AG08396 (cell line): ENCODE measurements around the gene DNAH17.

Experiments
- DNase-seq: peaks from one replicate; pipeline ENCODE4 v3.0.0; 2012; ENCODE audit warnings: low spot score, mixed read lengths

DNAH17 gene

DNA sequence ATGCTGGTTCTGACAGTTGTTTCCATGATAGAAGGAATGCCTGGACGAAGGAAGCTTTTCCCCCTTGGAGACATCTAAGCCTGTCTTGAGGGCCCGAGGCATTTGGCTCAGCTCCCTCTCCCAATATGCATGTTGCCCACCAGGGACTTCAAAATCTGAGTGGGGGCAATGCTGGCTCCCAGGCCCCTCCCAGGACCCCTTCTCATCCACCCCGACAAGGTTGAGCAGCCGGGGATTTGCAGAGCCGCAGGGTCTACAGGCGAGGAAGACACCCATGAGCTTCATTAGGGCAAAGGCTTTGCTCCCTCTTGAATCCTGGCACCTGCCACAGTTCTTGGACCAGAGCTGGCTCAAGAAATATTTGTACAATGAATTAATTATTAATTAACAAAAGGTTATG is 25.1 kb upstream of the DNAH17 start:
- DNase-seq = no peak

DNA sequence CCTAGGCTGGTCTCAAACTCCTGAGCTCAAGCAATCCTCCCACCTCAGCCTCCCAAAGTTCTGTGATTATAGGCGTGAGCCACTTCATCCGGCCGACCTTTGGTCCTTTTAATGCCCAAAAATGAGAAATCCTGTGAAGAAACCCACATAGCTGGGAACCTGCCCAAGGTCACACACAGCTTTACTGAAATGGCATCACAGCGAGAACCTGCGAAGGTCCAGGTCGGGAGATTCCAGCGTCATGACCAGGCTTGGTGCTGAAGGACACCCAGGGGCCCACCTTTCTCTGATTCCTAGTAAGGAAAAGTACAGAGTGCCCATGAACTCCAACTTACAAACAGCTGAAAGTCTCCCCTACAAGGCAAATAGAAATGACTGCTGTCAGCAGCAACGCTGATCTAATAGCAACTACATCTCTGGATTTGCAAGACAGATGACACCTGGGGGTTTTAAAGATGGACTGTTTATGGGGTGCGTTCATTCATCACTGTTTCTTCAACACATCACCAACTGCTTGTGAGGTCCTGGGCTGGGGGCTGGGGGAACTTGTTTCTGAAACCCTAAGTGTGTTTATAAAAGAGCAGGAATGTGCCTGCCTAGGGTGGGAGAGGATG is 24.5 kb upstream of the DNAH17 start:
- DNase-seq = no peak

DNA sequence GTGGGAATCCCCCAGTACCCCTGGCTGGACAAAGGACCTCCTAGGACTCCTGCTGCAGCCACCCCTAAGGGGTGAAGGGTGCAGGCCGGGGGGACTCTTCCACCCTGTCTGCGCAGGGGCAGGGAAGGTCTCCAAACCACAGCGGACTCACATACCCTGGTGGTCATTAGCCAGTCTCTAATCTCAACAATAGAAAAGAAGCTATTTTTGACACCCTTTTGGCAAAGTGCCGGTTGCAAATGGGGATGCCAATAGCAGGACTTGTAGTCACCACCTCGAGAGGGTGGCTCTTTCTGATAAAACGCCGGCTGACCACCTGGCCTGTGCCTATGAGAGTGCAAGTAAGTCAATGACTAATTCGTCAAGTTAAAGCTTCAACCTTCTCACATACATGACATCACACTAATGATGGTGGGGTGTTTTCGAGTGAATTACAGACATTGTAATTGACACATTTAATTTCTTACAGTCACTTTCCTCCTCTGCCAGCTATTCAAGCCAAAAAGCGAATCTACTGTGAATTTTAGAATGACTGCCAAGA is 23.1 kb upstream of the DNAH17 start:
- no peak for DNase-seq

DNA sequence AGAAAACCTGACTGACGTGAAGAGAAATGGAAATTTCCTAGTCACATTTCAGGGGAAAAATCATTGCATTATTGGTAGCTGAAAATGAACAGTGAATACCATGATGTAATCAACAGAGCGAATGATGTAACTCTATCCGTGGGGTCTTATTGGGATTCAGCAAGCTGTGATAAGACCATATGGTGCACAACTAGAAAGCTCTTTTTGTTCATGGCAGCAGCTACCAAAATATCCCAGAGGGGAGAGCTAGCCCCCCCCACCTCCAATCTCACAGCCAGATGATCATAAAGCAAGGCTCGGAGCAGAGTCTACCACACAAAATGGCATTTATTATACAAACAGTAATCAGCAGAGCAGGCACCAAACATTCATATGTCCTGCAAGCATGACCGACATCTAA is 22.2 kb upstream of the DNAH17 start:
- no peak for DNase-seq

DNA sequence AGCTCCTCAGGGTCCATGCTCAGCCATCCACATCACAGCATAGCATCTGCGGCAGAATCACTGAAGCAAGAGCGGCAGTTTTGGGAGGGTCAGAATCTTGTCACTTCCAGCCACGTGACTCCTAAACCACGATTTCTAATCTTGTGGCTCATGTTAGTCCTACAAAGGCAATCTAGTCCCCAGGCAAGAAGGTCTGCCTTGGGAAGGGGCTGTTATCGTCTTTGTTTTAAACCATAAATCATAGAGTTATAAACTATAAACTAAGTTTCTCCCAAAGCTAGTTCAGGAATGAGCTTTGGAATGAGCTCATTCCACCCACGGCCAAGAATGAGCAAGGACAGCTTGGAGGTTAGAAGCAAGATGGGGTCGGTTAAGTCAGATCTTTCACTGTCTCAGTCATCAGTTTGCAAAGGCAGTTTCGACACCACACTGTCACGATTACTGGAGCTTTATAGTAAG is 20.8 kb upstream of the DNAH17 start:
- DNase-seq = peak; percentile 50

DNA sequence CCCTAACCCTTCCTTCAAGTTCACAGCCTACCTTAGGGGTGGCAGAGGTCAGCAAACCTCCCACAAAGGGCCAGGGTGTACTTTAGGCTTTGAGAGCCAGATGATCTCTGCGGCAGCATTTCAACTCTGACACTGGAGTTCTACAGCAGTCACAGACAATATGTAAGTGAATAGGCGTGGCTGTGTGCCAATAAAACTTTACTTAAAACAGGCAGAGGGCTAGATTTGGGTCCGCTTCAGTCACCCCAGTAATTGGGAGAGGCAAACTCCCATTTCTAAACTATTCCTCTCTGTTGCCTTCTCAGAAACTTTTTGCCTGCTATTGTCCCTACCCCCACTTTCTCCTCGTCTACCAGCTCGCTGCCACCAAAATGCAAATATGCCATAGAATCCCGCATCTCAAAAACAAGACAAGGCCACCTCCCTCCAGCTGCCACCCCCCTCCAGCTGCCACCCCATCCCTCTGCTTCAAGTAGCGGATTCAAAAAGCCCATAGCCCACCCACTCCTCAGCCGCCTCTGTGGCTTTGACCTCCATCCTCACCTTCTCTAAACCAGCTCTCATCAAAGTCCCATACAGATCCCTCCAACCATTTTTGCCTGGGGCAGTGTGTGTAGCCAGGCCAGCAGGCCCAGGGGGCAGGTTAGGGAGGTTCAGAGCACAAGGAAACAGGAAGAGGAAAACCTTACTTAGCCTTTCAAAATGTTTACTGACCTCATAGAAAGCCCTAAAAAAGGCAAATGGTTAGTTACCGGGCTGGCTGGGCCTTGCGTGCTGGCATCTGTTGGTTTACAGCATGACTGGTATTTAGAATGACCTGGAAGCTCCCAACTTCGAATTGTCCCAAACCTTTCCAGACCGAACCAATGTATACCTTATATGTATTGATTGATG is 19.9 kb upstream of the DNAH17 start:
- no peak for DNase-seq

DNA sequence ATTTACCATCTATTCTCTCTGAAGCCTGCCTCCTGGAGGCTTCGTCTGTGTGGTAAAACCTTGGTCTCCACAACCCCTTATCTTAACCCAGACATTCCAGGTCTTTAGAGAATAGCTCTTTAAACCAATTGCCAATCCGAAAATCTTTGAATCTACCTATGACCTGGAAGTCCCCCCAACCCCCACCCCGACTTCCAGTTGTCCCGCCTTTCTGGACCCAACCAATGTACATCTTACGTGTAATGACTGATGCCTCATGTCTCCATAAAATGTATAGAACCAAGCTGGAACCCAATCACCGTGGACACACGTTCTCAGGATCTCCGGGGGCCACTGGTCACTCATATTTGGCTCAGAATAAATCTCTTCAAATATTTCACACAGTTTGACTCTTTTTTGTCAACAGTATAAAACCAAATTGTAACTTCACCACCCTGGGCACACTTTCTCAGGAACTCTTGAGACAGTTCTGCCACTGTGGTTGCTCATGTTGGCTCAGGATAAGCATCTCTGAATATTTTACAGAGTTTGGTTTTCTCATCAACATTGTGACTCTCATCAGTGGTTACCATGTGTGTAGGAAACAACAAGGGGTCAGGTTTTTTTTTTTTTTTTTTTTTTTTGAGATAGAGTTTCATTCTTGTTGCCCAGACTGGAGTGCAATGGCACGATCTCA is 18.1 kb upstream of the DNAH17 start:
- no peak for DNase-seq

DNA sequence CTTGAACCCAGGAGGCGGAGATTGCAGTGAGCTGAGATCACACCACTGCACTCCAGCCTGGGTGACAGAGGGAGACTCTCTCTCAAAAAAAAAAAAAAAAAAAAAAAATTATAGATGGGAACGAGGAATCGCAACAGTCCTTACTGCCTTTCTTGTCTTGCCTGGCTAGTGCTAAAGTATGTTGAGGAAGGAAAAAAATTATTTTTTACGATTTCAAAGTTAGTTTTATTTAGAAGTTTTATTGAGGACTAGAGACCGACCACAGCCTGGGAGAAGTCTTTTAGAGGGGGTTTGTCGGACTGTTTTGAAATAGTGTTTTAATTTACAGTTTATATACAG is 15.8 kb upstream of the DNAH17 start:
- DNase-seq = no peak

DNA sequence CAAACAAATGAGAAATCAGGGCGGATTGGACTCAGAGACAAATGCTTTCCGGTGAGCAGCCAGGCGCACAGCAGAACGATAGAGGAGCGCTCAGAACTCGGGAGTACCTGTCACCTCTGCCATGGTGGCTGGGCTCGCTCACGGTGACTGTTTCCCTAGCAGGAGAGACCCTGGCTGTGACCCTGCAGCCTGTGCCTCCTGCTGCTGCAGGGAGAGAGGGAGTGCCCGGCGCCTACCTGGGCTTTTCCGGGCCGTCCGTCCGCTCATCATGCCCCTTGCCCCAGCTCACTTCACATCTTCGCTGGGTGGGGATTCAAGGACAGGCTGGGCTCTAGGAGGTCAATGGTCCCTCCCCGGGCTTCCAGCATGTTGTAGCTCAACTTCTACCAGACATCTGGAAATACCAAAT is 14.1 kb upstream of the DNAH17 start:
- no peak for DNase-seq

DNA sequence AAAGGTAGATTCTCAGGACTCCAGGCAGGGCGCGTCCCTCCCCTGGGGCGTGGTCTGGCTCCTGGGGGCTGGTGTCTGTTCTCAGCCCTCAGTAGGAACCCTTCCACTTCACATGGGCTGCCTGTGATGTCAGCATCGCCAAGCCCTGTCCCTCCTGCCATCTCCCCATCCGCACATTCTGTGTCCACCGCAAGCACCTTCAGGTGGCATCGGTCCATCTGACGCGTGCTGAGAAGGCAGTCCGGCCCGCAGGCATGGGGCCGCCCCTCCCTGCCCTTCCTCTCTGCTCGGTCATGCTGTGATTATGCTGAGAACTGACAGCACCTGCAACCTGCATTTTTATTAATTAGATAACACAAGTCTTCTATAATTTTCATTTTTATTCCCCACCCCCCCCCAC is 12.7 kb upstream of the DNAH17 start:
- DNase-seq = no peak

DNA sequence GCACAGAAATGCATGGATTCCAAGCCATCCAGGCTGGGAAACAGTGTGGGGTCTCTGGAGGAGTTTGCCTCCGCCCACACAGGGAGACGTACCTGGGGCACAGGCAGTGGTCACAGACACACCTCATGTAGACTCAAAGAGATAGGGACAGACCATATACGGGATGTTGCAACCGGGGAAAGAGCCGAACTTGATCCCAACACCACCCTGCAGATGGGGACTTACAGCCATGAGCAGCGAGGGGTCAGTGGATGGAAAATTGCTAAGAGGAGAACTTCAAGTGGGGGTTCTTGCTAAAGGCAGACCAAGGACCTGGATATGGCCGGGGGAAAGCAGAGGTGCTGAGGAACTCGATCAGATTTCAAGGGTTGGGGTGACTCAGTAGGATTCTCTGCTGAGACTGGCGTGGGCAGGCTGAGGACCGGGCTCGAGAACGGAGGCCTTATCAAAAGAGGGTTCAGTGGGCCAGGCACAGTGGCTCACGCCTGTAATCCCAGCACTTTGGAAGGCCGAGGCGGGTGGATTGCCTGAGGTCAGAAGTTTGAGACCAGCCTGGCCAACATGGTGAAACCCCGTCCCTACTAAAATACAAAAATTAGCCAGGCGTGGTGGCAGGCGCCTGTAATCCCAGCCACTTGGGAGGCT is 12.0 kb upstream of the DNAH17 start:
- DNase-seq = no peak

DNA sequence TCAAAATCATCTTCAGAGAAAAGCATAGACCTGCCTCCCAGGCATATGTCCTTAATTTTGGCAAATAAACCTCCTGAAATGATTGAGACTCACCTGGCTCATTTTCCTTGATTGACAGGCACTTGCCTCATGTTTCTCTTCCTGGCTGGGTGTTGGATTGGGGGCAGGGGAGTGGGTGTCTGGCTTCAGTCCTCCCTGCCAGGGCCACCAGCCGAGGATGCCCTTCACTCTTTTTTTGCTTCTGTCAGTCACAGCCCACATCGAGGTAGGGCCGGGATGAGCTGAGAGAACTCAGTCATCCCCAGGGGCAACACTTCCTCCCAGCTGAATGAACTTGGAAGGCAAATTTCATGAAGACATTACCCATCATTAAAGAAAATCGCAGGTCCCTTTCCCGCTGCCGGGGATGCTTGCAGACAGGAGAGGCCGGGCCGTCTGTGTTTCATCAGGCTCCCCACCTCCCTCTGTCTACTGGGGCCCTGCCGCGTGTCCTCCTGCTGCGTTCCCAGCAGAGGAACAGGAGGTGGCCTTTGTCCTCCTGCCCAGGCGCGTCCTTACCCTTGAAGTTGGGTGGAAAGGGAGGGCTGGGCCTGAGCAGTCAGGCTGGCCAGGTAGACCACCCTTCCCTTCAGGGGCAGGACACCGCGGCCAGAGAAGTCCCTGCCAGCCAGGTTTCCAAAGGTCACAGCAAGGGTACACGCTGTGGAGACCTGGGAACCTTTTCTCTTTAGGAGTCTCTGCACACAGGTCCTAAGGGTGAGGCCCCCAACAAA is 11.2 kb upstream of the DNAH17 start:
- DNase-seq = no peak

DNA sequence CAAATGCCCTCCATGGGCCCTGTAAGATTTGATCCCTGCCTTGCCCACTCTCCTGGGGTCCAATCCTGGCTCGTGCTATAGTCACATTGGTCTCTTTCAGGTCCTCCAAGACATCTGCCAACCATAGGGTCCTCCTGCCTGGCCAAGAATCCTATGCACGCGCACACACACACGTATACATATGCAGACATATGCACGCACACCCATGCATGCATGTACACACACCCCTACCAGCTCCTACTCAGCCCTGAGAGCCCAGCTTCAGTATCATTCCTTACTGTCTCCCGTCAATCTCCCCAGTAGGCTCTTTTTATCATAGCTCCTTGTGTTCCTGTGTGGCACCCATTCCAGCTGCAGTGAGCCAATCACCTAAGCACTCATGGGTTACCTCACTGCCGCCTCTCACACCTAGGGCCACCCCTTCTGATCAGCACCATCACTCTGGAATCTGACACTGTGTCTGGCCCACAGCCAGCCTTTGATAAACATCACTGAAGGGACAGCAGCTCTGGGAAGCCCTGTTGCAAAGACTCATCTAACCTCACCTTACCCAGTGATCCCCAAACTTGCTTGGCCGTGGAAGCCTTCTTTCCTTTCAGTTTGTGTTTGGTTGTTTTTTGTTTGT is 7.9 kb upstream of the DNAH17 start:
- no peak for DNase-seq

DNA sequence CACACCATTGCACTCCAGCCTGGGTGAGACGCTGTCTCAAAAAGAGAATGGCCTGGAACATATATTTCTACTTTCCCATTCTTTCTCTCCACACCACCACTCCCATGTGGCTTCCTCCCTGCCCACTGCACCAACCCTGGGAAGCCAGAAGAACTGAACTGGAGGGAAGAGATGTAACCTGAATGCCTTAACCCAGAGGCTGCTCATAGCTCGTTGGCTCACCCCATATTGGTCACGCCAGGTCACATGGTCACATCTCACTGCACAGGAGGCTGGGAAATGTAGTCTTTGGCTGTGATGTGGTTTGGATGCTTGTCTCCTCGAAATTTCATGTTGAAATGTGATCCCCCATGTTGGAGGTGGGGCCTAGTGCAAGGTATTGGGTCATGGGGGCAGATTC is 5.9 kb upstream of the DNAH17 start:
- DNase-seq = peak; percentile 44

DNA sequence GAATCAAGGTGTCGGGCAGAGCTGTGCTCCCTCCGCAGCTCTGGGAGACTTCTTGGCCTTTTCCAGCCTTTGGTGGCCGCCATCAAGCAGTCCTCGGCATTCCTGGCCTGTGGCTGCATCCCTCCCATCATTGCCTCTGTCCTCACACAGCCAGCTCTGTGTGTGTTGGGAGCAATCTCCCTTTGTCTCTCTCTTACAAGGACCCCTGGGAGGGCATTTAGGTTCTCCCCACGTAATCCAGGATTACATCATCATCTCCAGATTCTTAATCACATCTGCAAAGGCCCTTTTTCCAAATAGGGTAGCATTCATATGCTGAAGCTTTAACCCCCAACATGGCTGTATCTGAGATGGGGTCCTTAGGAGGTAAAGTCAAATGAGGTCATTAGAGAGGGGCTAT is 4.1 kb upstream of the DNAH17 start:
- no peak for DNase-seq

DNA sequence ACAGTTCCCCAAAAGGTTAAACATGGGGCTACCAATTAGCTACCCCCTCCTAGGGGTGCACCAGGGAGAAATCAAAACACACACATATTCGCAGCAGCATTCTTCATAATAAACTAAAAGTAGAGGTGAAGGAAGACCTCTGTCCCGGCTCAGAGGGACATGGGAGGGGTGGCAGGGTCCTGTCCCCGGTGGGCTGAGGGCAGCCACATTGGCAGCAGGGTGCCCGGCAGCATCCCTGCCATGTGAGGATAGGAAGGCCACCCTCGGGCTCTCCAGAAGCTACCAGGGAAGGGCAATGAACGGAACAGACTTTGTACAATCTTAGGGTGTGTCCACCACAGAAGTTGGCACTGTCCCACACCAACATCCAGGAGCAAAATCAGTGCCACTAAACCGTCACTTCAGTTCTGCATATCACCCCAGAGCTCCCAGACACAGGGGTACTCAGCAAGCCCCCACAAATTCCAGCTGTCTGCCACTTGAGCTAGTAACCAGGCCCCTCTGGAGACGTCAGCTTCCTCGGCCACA is 3.1 kb upstream of the DNAH17 start:
- DNase-seq = no peak

DNA sequence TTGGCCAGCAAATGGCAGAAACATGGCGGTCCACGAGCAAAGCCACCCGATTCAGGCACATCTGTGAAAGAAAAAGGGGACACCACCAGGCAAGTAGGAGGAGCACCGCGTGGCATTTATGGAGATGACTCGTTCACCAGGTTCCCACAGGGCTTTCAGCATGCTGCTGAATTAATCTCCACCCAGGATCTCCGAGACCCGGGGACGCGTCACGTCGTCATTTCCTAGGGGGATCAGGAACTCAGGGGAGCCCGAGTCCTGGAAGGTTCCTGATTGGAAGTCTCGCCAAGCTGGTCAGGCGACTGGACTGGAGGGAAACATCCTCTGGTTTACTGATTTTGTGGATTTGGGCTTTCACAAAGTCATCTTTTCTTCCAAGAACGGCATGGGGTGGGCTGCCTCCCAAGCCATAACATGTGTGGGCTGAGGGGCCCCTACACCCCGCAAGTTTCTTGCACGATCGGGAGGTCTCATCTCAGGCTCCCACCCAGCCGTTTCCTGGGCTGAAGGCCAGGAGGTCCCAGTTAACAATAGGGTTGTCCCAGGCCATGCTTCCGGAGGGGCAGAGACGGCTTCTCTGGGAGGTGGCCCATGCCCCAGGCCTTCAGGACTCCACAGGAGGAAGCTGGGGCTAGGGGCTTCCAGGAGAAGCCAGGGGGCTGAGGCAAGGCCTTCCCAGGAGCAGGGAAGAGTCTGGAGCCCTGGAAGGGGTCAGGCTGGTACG is 645 bp downstream of the DNAH17 start:
- DNase-seq = no peak

DNA sequence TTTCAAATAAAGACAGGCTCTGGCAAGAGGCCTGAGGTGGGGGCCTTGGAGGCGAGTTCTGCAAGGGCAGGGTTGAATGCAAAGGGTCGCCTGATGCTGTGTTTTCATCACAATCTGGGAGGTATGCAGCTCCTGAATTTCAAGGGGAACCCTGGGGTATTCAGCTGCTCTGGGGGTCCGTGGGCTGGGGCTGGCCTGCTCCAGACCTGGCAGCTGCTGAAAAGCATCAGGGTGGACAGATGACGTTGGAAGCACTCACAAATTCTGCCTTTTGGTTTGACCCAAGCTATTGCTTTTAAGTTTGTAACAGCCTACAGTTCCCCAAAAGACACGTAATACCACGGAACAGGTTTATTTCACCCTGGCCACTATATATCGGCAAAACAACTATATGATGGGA is 1.3 kb downstream of the DNAH17 start:
- DNase-seq = no peak

DNA sequence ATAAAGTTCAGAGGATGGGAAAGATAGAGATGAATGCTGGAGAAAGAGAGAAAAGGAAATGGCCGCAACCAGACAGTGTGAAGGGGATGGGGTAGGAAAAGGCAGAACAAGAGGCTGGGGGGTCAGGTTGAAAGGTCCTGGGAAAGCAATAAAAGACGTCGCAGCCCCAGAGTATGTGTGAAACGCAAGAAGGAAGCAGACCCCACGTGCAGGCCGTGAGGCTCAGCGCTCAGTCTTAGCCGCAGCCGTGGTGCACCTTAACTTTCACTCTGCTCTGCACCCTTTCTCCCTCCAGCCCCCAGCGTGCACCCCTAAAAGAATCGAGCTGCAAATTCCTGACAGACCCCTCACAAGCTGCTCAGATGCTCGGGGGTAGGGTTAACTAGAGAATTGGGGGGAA is 1.9 kb downstream of the DNAH17 start:
- no peak for DNase-seq

DNA sequence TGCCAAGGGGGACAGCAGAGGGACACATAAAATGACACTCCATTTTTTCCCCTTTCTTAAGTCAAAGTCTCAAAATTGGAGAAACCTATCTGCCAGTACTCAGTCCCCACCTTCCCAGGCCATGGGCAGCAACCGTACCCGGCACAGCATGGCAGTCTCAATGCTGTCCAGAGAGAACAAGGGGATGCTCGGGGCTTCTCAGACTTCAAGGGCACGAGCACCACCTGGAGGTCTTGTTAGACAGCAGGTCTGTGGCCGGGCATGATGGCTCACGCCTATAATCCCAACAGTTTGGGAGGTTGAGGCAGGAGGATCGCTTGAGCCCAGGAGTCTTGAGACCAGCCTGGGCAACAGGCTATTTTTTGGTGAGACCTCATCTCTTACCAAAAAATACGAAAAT is 3.2 kb downstream of the DNAH17 start:
- no peak for DNase-seq
